Measurements from ENCODE around the gene CD46. TPM values are rescaled to one million over a fixed set of nuclear protein-coding genes. Genes with fewer than 3 reads are reported as not detected.

Gene CD46
- polyA plus RNA-seq, 1 donor from 2014 or later = 393 TPM

GRCh38 chr1:207818971-207819451 is 67.2 kb downstream of the CD46 start:
- no peaks in the 10 kb centered on the region for H3K36me3 ChIP-seq (ENCODE audit: insufficient read depth, low read length)
- TF ChIP-seq EP300 (conservative IDR thresholded peaks at IDR 0.05; ENCODE audit: poor library complexity, severe bottlenecking) (no peak), REST (IDR thresholded peaks at IDR 0.05; ENCODE audit: borderline replicate concordance) (no peak), TAF1 (IDR thresholded peaks at IDR 0.05; ENCODE audit: low read depth) (no peak), CTCF (IDR thresholded peaks at IDR 0.05; ENCODE audit: poor library complexity, severe bottlenecking) (no peak), POLR2AphosphoS5 (IDR thresholded peaks at IDR 0.05) (no peak), SMC3 (conservative IDR thresholded peaks at IDR 0.05; ENCODE audit: poor library complexity) (no peak), MXI1 (conservative IDR thresholded peaks at IDR 0.05; ENCODE audit: poor library complexity, severe bottlenecking) (no peak), EZH2 (IDR thresholded peaks at IDR 0.05; ENCODE audit: borderline replicate concordance, insufficient read depth, low read length, poor library complexity, severe bottlenecking) (no peak), RAD21 (conservative IDR thresholded peaks at IDR 0.05) (no peak)
- no peak overlapping the region for H3K4me2 ChIP-seq (ENCODE audit: low read length)
- no peaks in the 10 kb centered on the region for H3K79me2 ChIP-seq (replicated peaks; ENCODE audit: insufficient read depth, low read length)
- H3K9ac ChIP-seq (ENCODE audit: low read length) = no peak overlapping the region
- no peaks in the 10 kb centered on the region for H3K9me3 ChIP-seq (ENCODE audit: low read length)
- H3K27ac ChIP-seq (ENCODE audit: low read length) = no peak overlapping the region
- no peaks in the 10 kb centered on the region for H3F3A ChIP-seq (ENCODE audit: insufficient read depth, low read length, poor library complexity, severe bottlenecking)
- no peak overlapping the region for H3K4me3 ChIP-seq (ENCODE audit: low read length)
- no peaks in the 10 kb centered on the region for H3K9me2 ChIP-seq (ENCODE audit: insufficient read depth, low read length)
- H3K27me3 ChIP-seq (ENCODE audit: insufficient read depth, low read depth, low read length) = no peaks in the 10 kb centered on the region
- no peak overlapping the region for H2AFZ ChIP-seq (ENCODE audit: low read depth, low read length)
- H4K20me1 ChIP-seq (ENCODE audit: insufficient read depth) = no peaks in the 10 kb centered on the region

GRCh38 chr1:207820568-207821463 is 69.0 kb downstream of the CD46 start:
- H4K20me1 ChIP-seq (ENCODE audit: insufficient read depth) = no peaks in the 10 kb centered on the region
- no peaks in the 10 kb centered on the region for H3K9me2 ChIP-seq (ENCODE audit: insufficient read depth, low read length)
- H3K9me3 ChIP-seq (ENCODE audit: low read length) = no peaks in the 10 kb centered on the region
- H3F3A ChIP-seq (ENCODE audit: insufficient read depth, low read length, poor library complexity, severe bottlenecking) = no peaks in the 10 kb centered on the region
- H3K27me3 ChIP-seq (ENCODE audit: insufficient read depth, low read depth, low read length) = no peaks in the 10 kb centered on the region
- no peaks in the 10 kb centered on the region for H3K79me2 ChIP-seq (replicated peaks; ENCODE audit: insufficient read depth, low read length)
- no peaks in the 10 kb centered on the region for H3K36me3 ChIP-seq (ENCODE audit: insufficient read depth, low read length)
- no peak overlapping the region for H3K27ac ChIP-seq (ENCODE audit: low read length)
- no peak overlapping the region for H3K9ac ChIP-seq (ENCODE audit: low read length)
- TF ChIP-seq EZH2 (IDR thresholded peaks at IDR 0.05; ENCODE audit: borderline replicate concordance, insufficient read depth, low read length, poor library complexity, severe bottlenecking) (no peak), TAF1 (IDR thresholded peaks at IDR 0.05; ENCODE audit: low read depth) (no peak), EP300 (conservative IDR thresholded peaks at IDR 0.05; ENCODE audit: poor library complexity, severe bottlenecking) (no peak), SMC3 (conservative IDR thresholded peaks at IDR 0.05; ENCODE audit: poor library complexity) (no peak), POLR2AphosphoS5 (IDR thresholded peaks at IDR 0.05) (no peak), RAD21 (conservative IDR thresholded peaks at IDR 0.05) (no peak), CTCF (IDR thresholded peaks at IDR 0.05; ENCODE audit: poor library complexity, severe bottlenecking) (no peak), REST (IDR thresholded peaks at IDR 0.05; ENCODE audit: borderline replicate concordance) (no peak), MXI1 (conservative IDR thresholded peaks at IDR 0.05; ENCODE audit: poor library complexity, severe bottlenecking) (no peak)
- H2AFZ ChIP-seq (ENCODE audit: low read depth, low read length) = no peak overlapping the region
- no peak overlapping the region for H3K4me2 ChIP-seq (ENCODE audit: low read length)
- H3K4me3 ChIP-seq (ENCODE audit: low read length) = no peak overlapping the region

All from neural cell (in vitro differentiated cells).